Measurements from ENCODE around the gene TRAK1.

Gene TRAK1

GRCh38 chr3:42210726-42211125, 119.6 kb downstream of the TRAK1 start:
- no peak for DNase-seq (ENCODE audit: low read depth)

GRCh38 chr3:42213417-42213816, 122.3 kb downstream of the TRAK1 start:
- DNase-seq (ENCODE audit: low read depth), result no peak

GRCh38 chr3:42214064-42214463, 122.9 kb downstream of the TRAK1 start:
- no peak for DNase-seq (ENCODE audit: low read depth)

- DNase-seq (ENCODE audit: low read depth), result no peak
Observed at GRCh38 chr3:42214565-42215283, 123.6 kb downstream of the TRAK1 start.

GRCh38 chr3:42216302-42216701, 125.1 kb downstream of the TRAK1 start:
- no peak for DNase-seq (ENCODE audit: low read depth)

- no peak for DNase-seq (ENCODE audit: low read depth)
Observed at GRCh38 chr3:42216931-42217333, 125.8 kb downstream of the TRAK1 start.

- no peak for DNase-seq (ENCODE audit: low read depth)
Observed at GRCh38 chr3:42220436-42221121, 129.4 kb downstream of the TRAK1 start.

GRCh38 chr3:42222942-42223693, 132.0 kb downstream of the TRAK1 start:
- DNase-seq (ENCODE audit: low read depth), result no peak

- no peak for DNase-seq (ENCODE audit: low read depth)
Observed at GRCh38 chr3:42224178-42224577, 133.0 kb downstream of the TRAK1 start.

GRCh38 chr3:42224658-42225421, 133.7 kb downstream of the TRAK1 start:
- DNase-seq (ENCODE audit: low read depth), result no peak

GRCh38 chr3:42225486-42226363, 134.6 kb downstream of the TRAK1 start:
- DNase-seq (ENCODE audit: low read depth), result no peak

GRCh38 chr3:42226470-42227425, 135.6 kb downstream of the TRAK1 start:
- no peak for DNase-seq (ENCODE audit: low read depth)

GRCh38 chr3:42228796-42229195, 137.6 kb downstream of the TRAK1 start:
- no peak for DNase-seq (ENCODE audit: low read depth)

- no peak for DNase-seq (ENCODE audit: low read depth)
Observed at GRCh38 chr3:42229266-42229941, 138.2 kb downstream of the TRAK1 start.

- DNase-seq (ENCODE audit: low read depth), result no peak
Observed at GRCh38 chr3:42229942-42230688, 139.0 kb downstream of the TRAK1 start.

- no peak for DNase-seq (ENCODE audit: low read depth)
Observed at GRCh38 chr3:42230860-42231259, 139.7 kb downstream of the TRAK1 start.

- DNase-seq (ENCODE audit: low read depth), result no peak
Observed at GRCh38 chr3:42235532-42235931, 144.4 kb downstream of the TRAK1 start.

- DNase-seq (ENCODE audit: low read depth), result no peak
Observed at GRCh38 chr3:42236611-42237010, 145.5 kb downstream of the TRAK1 start.

- no peak for DNase-seq (ENCODE audit: low read depth)
Observed at GRCh38 chr3:42246091-42246490, 154.9 kb downstream of the TRAK1 start.

Data from stimulated activated CD8-positive, alpha-beta memory T cell treated with anti-CD3 and anti-CD28 coated beads, Interleukin-15, amount 100 ng/mL, for 1 hour (primary cell).